Epidermal melanocyte (primary cell): ENCODE data around the gene CPT1C.

Experiments
- DNase-seq: peaks from one replicate; pipeline ENCODE4 v3.0.0; 2011; ENCODE audit warnings: low spot score; ENCODE audit not compliant: insufficient read length

The CPT1C gene

DNA sequence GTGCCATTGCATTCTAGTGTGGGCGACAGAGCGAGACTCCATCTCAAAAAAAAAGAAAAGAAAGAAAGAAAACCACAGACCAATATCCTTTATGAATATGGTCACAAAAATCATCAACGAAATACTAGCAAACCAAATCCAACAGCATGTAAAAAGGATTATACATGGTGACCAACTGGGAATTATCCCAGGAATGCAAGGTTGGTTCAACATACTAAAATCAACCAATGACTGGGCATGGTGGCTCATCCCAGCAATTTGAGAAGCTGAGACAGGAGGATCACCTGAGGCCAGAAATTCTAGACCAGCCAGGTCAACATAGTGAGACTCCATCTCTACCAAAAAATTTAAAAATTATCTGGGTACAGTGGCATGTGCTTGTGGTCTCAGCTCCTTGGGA is 65.0 kb downstream of the CPT1C start:
- no peak for DNase-seq

DNA sequence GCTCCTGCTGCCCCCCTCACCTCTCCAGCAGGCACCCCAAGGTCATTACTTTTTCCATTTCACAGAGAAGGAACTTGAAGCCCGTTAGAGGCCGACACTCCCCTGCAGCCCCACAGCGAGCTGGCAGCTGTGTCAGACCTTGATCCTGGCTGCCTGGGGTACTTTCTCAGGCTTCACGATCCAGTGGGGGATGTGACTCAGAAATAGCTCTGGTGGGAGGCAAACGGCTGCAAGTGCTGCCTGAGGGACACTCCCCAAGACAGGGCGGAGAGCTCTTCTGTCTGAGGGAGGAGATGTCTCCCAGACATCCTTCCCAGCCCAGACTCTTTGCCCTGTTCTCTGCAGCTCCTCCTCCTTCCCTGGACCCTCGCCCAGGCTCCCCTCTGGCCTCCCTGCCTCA is 67.4 kb downstream of the CPT1C start:
- DNase-seq = no peak

DNA sequence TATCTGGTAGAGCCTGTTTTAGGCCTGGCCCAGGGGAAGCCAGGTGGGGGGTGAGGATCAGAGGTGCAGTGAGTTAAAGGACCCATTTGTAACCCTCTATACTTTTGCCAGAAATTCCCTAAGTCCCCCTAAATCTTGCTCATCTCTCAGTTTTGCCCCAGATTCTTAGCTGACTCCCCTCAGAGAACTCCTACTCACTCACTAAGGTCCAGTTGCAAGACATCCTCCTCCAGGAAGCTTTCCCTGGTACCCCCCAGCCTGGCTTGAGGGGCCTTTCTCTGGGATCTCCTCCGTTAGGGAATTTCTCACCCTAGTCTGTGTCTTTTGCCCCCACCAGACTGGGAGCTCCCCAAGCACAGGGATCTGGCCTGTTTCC is 70.3 kb downstream of the CPT1C start:
- no peak for DNase-seq

DNA sequence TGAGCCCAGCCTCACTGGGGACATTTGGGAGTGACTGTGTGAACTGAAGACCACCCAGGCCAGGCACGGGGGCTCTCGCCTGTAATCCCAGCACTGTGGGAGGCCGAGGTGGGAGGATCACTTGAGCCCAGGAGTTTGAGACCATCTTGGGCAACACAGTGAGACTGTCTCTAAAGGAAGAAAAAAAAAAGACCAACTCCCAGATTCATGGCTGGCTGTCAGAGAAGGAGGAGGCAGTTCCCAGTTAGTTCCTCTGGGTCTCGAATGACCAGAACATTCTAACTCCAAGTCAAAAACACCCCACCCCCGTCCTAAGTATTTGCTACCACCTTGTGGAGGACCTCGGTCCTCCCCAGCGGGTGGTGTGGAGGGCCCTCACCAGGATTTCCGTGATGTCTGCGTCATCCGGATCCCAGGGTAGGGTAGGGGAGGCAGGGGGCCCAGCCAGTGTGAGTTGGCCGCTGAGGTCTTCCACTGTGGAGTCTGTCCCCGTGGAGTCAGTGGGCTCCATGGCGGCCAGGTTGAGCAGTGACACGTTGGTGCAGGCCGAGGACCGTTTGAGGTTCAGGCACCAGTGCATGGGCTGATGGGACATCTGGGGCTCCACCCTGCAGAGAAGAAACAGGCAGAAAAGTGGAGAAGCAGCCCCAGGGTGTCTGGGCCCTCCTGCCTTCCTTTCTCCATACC is 70.9 kb downstream of the CPT1C start:
- no peak for DNase-seq

DNA sequence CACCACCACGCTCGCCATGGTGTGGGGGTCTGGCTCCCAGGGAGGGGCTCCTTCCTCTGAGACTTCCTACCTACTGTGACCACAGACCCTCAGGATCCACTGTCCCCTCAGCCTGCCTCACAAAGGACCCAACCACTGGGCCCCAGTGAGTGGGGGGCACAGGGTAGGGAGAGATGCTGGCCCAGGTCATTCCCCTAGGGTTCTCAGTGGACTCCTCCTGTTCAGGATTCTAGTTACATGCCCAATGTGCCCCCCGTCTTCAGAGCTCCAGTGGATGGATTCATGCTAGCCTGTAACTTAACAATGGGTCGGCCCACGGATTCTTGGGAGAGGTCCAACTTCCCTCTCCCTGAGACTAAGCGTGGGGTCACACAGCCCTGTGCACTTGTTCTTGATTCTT is 72.3 kb downstream of the CPT1C start, which contains the start of gene TSKS:
Gene TSKS (minus strand): TSS at position 77 of the 400 bp plus-strand sequence. CDS start 59 bp downstream, at position 18.
- DNase-seq = no peak
